ENCODE measurements around the gene SLC44A1. TPM values are rescaled to one million over a fixed set of nuclear protein-coding genes. Genes with fewer than 3 reads are reported as not detected.

Gene SLC44A1
- total RNA-seq, 4 donors from 2014 or later, result 39.3 to 94.1 (median 58.3) TPM

DNA sequence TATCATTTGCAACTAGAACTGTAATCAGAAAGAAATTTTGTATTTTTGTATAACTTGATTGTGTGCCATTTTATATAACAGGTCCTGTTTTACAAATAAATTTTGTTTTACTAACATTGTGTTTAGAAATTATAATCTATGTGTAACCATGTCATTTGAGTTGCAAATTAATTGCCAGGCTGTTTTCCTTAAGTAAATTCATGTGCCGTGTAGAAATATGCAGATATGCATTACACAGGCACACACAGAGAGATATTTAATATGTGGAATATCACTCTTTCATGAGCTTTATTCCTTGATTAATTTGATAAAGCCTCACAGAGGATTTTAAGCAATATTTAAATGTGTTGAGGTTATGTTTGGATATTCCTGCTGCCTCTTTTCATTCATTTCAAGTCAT lies 146.8 kb downstream of the SLC44A1 start:
- H3K27ac ChIP-seq, result no peak overlapping the region
- intact Hi-C loops (cut with DNase I; ENCODE audit: low total_unique reads), result no loop called here

DNA sequence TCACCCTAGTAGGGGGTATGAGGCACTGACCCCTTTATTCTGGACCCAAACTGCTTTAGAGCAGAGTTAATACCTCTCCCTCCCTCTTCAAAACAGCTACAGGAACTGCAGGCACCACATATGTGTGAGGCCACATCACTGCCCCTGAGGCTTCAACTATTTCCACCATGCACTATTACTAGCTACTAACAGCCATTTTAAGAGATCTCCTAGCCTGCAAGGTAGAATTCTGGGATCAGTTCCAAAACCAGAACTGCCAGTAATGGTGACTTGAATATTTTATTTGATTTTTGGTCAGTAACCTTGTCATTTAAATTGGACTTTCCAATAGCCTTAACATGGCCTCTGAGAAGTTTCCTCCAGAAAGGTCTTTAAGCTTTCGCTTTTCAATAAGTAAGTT lies 148.1 kb downstream of the SLC44A1 start:
- intact Hi-C loops (cut with DNase I; ENCODE audit: low total_unique reads), result no loop called here
- no peak overlapping the region for H3K4me3 ChIP-seq
- DNase-seq, result no peak
- TF ChIP-seq POLR2AphosphoS5 (IDR thresholded peaks at IDR 0.05), result no peak
- TF ChIP-seq, protein P1, sequence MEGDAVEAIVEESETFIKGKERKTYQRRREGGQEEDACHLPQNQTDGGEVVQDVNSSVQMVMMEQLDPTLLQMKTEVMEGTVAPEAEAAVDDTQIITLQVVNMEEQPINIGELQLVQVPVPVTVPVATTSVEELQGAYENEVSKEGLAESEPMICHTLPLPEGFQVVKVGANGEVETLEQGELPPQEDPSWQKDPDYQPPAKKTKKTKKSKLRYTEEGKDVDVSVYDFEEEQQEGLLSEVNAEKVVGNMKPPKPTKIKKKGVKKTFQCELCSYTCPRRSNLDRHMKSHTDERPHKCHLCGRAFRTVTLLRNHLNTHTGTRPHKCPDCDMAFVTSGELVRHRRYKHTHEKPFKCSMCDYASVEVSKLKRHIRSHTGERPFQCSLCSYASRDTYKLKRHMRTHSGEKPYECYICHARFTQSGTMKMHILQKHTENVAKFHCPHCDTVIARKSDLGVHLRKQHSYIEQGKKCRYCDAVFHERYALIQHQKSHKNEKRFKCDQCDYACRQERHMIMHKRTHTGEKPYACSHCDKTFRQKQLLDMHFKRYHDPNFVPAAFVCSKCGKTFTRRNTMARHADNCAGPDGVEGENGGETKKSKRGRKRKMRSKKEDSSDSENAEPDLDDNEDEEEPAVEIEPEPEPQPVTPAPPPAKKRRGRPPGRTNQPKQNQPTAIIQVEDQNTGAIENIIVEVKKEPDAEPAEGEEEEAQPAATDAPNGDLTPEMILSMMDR (IDR thresholded peaks at IDR 0.05), result no peak
- TF ChIP-seq POLR2A (IDR thresholded peaks at IDR 0.05), result no peak
- no peak for TF ChIP-seq EP300 (IDR thresholded peaks at IDR 0.05; ENCODE audit: low read depth)
- no peak overlapping the region for H3K27ac ChIP-seq
- no peaks in the 10 kb centered on the region for H3K4me1 ChIP-seq
- no peaks in the 10 kb centered on the region for H3K9me3 ChIP-seq
- H3K36me3 ChIP-seq, result no peaks in the 10 kb centered on the region
- 95 to 100% methylated on average over 1 of the region's 1 CpG for WGBS, 2 donors (ENCODE audit: low coverage in 1 of 2)
- in situ Hi-C loops (cut with MboI; ENCODE audit: low pct_ligation_motif_present in 1 of 4, low pct_unique_long_range_greater_than_20kb in 1 of 4, low sequenced_read_pairs in 3 of 4), result no loop called here
- no peaks in the 10 kb centered on the region for H3K27me3 ChIP-seq

More for the DNA sequence above, 146.8 kb downstream of the SLC44A1 start:
- no peak overlapping the region for H3K4me3 ChIP-seq
- in situ Hi-C loops (cut with MboI; ENCODE audit: low pct_ligation_motif_present in 1 of 4, low pct_unique_long_range_greater_than_20kb in 1 of 4, low sequenced_read_pairs in 3 of 4), result no loop called here
- H3K9me3 ChIP-seq, result no peaks in the 10 kb centered on the region
- WGBS, 2 donors (ENCODE audit: low coverage in 1 of 2), result 86 to 93% methylated on average over 1 of the region's 1 CpG
- no peaks in the 10 kb centered on the region for H3K4me1 ChIP-seq
- no peaks in the 10 kb centered on the region for H3K27me3 ChIP-seq
- no peak for DNase-seq
- no peak for TF ChIP-seq POLR2A (IDR thresholded peaks at IDR 0.05)
- TF ChIP-seq EP300 (IDR thresholded peaks at IDR 0.05; ENCODE audit: low read depth), result no peak
- TF ChIP-seq, protein P1 (IDR thresholded peaks at IDR 0.05), result no peak
- TF ChIP-seq POLR2AphosphoS5 (IDR thresholded peaks at IDR 0.05), result no peak
- H3K36me3 ChIP-seq, result peaks cover 0 to 2% (median 0%) of the 10 kb centered on the region in 4 donors

DNA sequence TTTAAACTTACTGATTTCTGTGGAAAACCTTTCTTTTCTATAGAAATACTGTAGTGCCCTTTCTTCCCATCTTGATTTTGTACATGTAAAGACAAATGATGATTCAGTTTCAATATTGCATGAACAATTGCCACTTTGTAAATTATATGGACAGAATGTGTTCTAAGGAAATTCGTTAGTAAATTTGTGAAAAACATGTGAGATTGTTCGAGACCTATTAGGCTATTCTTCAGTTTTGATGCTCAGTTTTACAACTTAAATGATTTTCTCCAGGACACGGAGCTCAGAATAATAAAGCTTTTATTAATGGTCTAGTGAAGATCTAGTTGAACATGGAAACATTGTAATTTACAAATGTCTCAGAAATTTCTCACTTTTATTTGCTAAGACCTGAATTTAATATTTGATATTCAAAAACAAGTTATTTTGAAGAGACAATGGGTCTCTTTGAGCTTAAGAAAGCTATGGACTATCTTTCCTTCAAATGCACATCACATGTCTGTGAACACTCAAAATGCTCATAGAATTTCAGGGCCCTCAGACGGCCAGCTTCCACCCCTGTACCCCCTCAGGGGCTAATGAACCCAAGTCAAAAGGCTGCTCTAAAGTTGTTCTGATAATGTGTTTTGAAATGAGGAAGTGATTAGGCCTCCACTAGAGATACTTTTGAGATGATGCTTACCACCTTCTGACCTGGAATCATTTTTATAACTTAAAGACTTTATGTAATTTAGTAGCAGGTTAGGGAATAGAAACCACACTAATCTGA lies 149.3 kb downstream of the SLC44A1 start:
- no peak for DNase-seq
- H3K9me3 ChIP-seq, result no peaks in the 10 kb centered on the region
- 81 to 90% methylated on average over 4 of the region's 4 CpGs for WGBS, 2 donors (ENCODE audit: low coverage in 1 of 2)
- no peak overlapping the region for H3K27ac ChIP-seq
- in situ Hi-C loops (cut with MboI; ENCODE audit: low pct_ligation_motif_present in 1 of 4, low pct_unique_long_range_greater_than_20kb in 1 of 4, low sequenced_read_pairs in 3 of 4), result no loop called here
- no peaks in the 10 kb centered on the region for H3K36me3 ChIP-seq
- H3K27me3 ChIP-seq, result no peaks in the 10 kb centered on the region
- intact Hi-C loops (cut with DNase I; ENCODE audit: low total_unique reads), result no loop called here
- no peak overlapping the region for H3K4me3 ChIP-seq
- TF ChIP-seq, protein P1 (IDR thresholded peaks at IDR 0.05), result no peak
- no peak for TF ChIP-seq POLR2AphosphoS5 (IDR thresholded peaks at IDR 0.05)
- no peak for TF ChIP-seq EP300 (IDR thresholded peaks at IDR 0.05; ENCODE audit: low read depth)
- no peak for TF ChIP-seq POLR2A (IDR thresholded peaks at IDR 0.05)
- H3K4me1 ChIP-seq, result no peaks in the 10 kb centered on the region

DNA sequence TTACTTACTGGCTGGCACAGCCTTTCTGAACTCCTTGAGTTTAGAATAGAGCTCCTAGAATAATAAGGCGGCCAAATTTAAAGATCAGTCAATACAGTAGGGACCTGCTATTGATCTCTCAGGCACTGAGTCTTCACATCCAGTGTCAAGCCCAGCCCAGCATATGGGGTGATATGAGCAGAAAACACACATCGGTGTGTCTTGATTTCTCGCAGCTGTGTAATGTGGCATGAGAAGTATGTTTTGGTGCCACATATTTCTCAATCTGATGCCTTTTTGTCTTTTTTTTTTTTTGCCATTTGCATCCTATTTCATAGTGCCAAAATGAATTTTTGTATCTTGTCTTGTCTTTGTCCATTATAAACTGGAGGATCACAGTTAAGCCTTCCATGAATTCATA lies 152.0 kb downstream of the SLC44A1 start:
- H3K27me3 ChIP-seq, result no peaks in the 10 kb centered on the region
- DNase-seq, result no peak
- H3K4me3 ChIP-seq, result no peak overlapping the region
- TF ChIP-seq, protein P1 (IDR thresholded peaks at IDR 0.05), result no peak
- no peak overlapping the region for H3K27ac ChIP-seq
- H3K9me3 ChIP-seq, result no peaks in the 10 kb centered on the region
- 93 to 98% methylated on average over 3 of the region's 3 CpGs for WGBS, 2 donors (ENCODE audit: low coverage in 1 of 2)
- in situ Hi-C loops (cut with MboI; ENCODE audit: low pct_ligation_motif_present in 1 of 4, low pct_unique_long_range_greater_than_20kb in 1 of 4, low sequenced_read_pairs in 3 of 4) (no loop called here), intact Hi-C loops (cut with DNase I; ENCODE audit: low total_unique reads) (no loop called here)
- no peaks in the 10 kb centered on the region for H3K4me1 ChIP-seq
- no peaks in the 10 kb centered on the region for H3K36me3 ChIP-seq
